Stimulated activated CD4-positive, alpha-beta T cell treated with anti-CD3 and anti-CD28 coated beads, Interleukin-4, amount 100 ng/mL, for 4 hours (primary cell): ENCODE results near the gene ALKAL2.
A peak's percentile ranks its signal among the peaks of the same experiment; 100 is the strongest.
"Not testable (repeated sequence)": the region's sequence is repeated elsewhere in the genome, so short reads cannot be mapped to it uniquely, and the experiment has no call there.

ENCODE experiments used
- DNase-seq, 2 experiments: peaks; one replicate each; pipeline ENCODE4 v3.0.0-alpha.2; 2020

Gene ALKAL2

GRCh38 chr2:287911-288757 lies at the start of gene ALKAL2:
Gene ALKAL2, minus strand, starts transcription at chr2:288091. Its CDS starts 256 bp downstream, at chr2:287835.
- DNase-seq = no peak

GRCh38 chr2:336949-337348 lies 49.1 kb upstream of the ALKAL2 start:
- not testable (repeated sequence) for DNase-seq

- DNase-seq = no peak
Measured at GRCh38 chr2:336360-336759, 48.5 kb upstream of the ALKAL2 start.

GRCh38 chr2:332592-332991 lies 44.7 kb upstream of the ALKAL2 start:
- DNase-seq = no peak

GRCh38 chr2:328761-329160 lies 40.9 kb upstream of the ALKAL2 start:
- no peak for DNase-seq

GRCh38 chr2:323035-323434 lies 35.1 kb upstream of the ALKAL2 start:
- no peak for DNase-seq

- no peak for DNase-seq
Measured at GRCh38 chr2:322326-322725, 34.4 kb upstream of the ALKAL2 start.

GRCh38 chr2:320561-320960 lies 32.7 kb upstream of the ALKAL2 start:
- no peak for DNase-seq

GRCh38 chr2:319059-319600 lies 31.2 kb upstream of the ALKAL2 start:
- DNase-seq = no peak

GRCh38 chr2:317501-318424 lies 29.9 kb upstream of the ALKAL2 start:
- no peak for DNase-seq

- no peak for DNase-seq
Measured at GRCh38 chr2:316381-316780, 28.5 kb upstream of the ALKAL2 start.

- not testable (repeated sequence) for DNase-seq
Measured at GRCh38 chr2:315925-316324, 28.0 kb upstream of the ALKAL2 start.

- no peak for DNase-seq
Measured at GRCh38 chr2:314561-315336, 26.9 kb upstream of the ALKAL2 start.

- no peak for DNase-seq
Measured at GRCh38 chr2:313991-314390, 26.1 kb upstream of the ALKAL2 start.

GRCh38 chr2:310994-311393 lies 23.1 kb upstream of the ALKAL2 start:
- DNase-seq = no peak

- no peak for DNase-seq
Measured at GRCh38 chr2:309954-310510, 22.1 kb upstream of the ALKAL2 start.

- no peak for DNase-seq
Measured at GRCh38 chr2:309148-309953, 21.5 kb upstream of the ALKAL2 start.

- no peak for DNase-seq
Measured at GRCh38 chr2:305366-305765, 17.5 kb upstream of the ALKAL2 start.

- DNase-seq = no peak
Measured at GRCh38 chr2:296354-296753, 8.5 kb upstream of the ALKAL2 start.

- DNase-seq = no peak
Measured at GRCh38 chr2:295090-295489, 7.2 kb upstream of the ALKAL2 start.

- DNase-seq = peak; percentile 33 to 39
Measured at GRCh38 chr2:290090-290722, 2.3 kb upstream of the ALKAL2 start.
